Mammary epithelial cell (primary cell): ENCODE measurements around the gene ZNF516.

ENCODE experiments used
- EZH2 ChIP-seq: IDR thresholded peaks from 2 replicates; pipeline ENCODE4 v1.6.1; 2012; ENCODE audit warnings: low read length, inconsistent platforms, borderline replicate concordance
- TF ChIP-seq, protein P1 (sequence below), 2 donors: IDR thresholded peaks in 1 of 2; conservative IDR thresholded peaks in 1 of 2; 2 replicates each; pipeline ENCODE4 v1.5.1; 2011 to 2012; ENCODE audit warnings: inconsistent platforms in 2 of 2, low read length in 2 of 2, mild to moderate bottlenecking in 2 of 2, control low read depth in 1 of 2, low read depth in 1 of 2; ENCODE audit not compliant: insufficient read depth in 1 of 2; ENCODE audit errors: extremely low read depth in 1 of 2

DNA sequence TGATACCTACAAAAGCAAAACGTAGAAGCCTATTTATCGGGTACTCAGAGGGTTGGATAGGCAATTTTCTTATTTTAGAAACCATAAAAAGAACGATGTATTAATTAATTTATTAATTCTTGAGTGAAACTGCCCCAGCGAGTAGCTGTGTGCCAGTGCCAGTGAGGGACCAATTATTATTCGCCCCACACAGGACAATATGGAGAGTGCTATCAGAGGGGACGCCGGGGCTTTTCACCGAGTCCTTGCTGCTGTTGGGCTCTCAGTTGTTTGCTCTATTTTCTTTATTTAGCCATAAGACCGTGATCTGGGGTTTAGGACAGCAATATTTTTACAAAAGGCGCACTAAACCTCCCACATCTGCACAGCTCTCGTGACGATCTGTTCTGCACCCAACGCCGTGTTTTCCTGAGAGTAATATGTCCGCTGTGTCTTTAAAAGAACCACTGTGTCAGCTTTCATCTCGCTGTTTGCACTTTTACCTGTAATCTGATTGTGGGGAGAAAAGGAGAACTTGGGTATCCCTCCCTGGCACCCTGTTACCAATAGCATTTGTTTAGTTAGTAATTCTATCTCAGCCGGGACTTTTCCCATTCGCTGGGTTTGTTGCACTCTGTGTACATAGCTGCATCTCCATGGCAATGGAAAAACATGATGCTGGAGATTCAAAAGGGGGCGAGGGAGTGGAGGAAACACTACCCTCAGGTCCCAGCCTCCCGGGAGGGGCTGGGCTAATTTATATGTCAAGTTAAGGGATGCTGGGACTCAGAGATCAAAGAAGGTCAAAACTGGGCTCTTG lies 30.1 kb upstream of the ZNF516 start:
- TF ChIP-seq, protein P1, sequence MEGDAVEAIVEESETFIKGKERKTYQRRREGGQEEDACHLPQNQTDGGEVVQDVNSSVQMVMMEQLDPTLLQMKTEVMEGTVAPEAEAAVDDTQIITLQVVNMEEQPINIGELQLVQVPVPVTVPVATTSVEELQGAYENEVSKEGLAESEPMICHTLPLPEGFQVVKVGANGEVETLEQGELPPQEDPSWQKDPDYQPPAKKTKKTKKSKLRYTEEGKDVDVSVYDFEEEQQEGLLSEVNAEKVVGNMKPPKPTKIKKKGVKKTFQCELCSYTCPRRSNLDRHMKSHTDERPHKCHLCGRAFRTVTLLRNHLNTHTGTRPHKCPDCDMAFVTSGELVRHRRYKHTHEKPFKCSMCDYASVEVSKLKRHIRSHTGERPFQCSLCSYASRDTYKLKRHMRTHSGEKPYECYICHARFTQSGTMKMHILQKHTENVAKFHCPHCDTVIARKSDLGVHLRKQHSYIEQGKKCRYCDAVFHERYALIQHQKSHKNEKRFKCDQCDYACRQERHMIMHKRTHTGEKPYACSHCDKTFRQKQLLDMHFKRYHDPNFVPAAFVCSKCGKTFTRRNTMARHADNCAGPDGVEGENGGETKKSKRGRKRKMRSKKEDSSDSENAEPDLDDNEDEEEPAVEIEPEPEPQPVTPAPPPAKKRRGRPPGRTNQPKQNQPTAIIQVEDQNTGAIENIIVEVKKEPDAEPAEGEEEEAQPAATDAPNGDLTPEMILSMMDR (conservative IDR thresholded peaks at IDR 0.05 in 1 of 2, IDR thresholded peaks at IDR 0.05 in 1 of 2; ENCODE audit: extremely low read depth in 1 of 2, insufficient read depth in 1 of 2, low read depth in 1 of 2, low read length in 2 of 2), result no peak
- TF ChIP-seq EZH2, result no peak
